ENCODE measurements around the gene DIPK1B.

DIPK1B gene

GRCh38 chr9:136769710-136770191 lies 57.4 kb downstream of the DIPK1B start:
- DNase-seq (ENCODE audit: low read depth), result peak; percentile 39

GRCh38 chr9:136771907-136772415 lies 59.6 kb downstream of the DIPK1B start:
- DNase-seq (ENCODE audit: low read depth), result no peak

GRCh38 chr9:136773386-136774044 lies 61.1 kb downstream of the DIPK1B start:
- DNase-seq (ENCODE audit: low read depth), result no peak
